ENCODE measurements around the gene RAB11FIP4. TPM values are rescaled to one million over a fixed set of nuclear protein-coding genes. Genes with fewer than 3 reads are reported as not detected.

RAB11FIP4 gene
- total and polyA plus RNA-seq, 2 of the 13 experiments (the other 11 are each of a cell fraction or from before 2014, with no cell fraction given), result 28.0 to 89.3 TPM

DNA sequence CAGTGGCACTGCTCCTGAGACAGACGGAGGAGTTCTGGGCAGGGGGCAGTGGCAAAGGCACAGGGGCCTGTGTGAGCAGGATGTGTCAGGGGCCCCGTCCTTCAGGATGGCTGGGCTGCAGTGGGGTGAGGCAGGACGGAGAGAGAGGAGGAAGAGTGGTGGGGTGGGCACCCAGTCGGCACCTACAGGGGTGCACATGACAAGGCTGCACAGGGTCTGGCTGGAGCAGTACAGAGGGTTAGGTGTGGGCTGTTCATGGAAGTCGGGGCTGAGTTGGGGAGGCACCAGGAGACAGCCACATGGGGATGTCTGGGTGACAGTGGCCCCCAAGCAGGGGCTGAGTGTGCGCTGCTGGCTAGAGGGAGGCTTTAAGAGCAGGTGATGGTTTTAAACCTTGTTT, 106.0 kb downstream of the RAB11FIP4 start:
- Histone ChIP-seq H3K79me2 (ENCODE audit: insufficient read depth, low read length) (peaks cover 74% of the 10 kb centered on the region), H3K27ac (ENCODE audit: extremely low read length, insufficient read depth, low read length) (peak overlapping the region; percentile 87), H3K27me3 (ENCODE audit: control insufficient read depth in 1 of 2, insufficient read depth in 2 of 2, low read length in 2 of 2) (no peaks in the 10 kb centered on the region), H3K4me2 (ENCODE audit: low read depth, low read length) (no peak overlapping the region), H4K20me1 (ENCODE audit: insufficient read depth, low read length) (no peaks in the 10 kb centered on the region; the same call in 1 of the 2 replicates), H2AFZ (ENCODE audit: low read length) (no peak overlapping the region), H3K36me3 (replicated peaks in 1 of 2; ENCODE audit: control insufficient read depth in 1 of 2, insufficient read depth in 2 of 2, low read length in 2 of 2) (peaks cover 2 to 3% of the 10 kb centered on the region in 2 experiments; a peak in 2 of 5 replicates), H3K9ac (ENCODE audit: insufficient read depth, low read depth, low read length) (no peak overlapping the region), H3K4me1 (ENCODE audit: insufficient read depth, low read length) (peaks cover 100% of the 10 kb centered on the region), H3K9me3 (ENCODE audit: low read length) (no peaks in the 10 kb centered on the region), H3K4me3 (replicated peaks in 1 of 3; ENCODE audit: insufficient read depth in 1 of 3, low read depth in 2 of 3, low read length in 3 of 3) (no peak overlapping the region)
- 95% methylated on average over 5 of the region's 6 CpGs for WGBS (ENCODE audit: low lambda C conversion rate)
- in situ Hi-C loops (cut with HindIII; ENCODE audit: extremely low pct_ligation_motif_present, low pct_unique_long_range_greater_than_20kb) (no loop called here), intact Hi-C loops (cut with micrococcal nuclease; ENCODE audit: unreplicated experiment) (no loop called here)
- no peak for ATAC-seq
- BruUV-seq (replicated peaks), result no TSS peak
- ChIA-PET CTCF (ENCODE audit: low intra/inter-chr PET ratio, low total read pairs) (no interaction called here), POLR2A (interaction anchor here (2.1 to 3.8 kb wide), 3 partner anchors 8 to 22 kb away, joined by 6 to 115 read pairs (median 25); no protein-coding TSS in a partner anchor)
- TF ChIP-seq ZIK1 (CRISPR knock-in tag; IDR thresholded peaks at IDR 0.05; ENCODE audit: borderline replicate concordance, low read depth) (0 out of 2 replicates have a peak, but pooled peaks have one; percentile 10), NR3C1 (CRISPR knock-in tag; IDR thresholded peaks at IDR 0.05) (no peak), ZNF225 (CRISPR knock-in tag; IDR thresholded peaks at IDR 0.05) (0 out of 2 replicates have a peak, but pooled peaks have one; percentile 4)
- TF ChIP-seq, protein P1, sequence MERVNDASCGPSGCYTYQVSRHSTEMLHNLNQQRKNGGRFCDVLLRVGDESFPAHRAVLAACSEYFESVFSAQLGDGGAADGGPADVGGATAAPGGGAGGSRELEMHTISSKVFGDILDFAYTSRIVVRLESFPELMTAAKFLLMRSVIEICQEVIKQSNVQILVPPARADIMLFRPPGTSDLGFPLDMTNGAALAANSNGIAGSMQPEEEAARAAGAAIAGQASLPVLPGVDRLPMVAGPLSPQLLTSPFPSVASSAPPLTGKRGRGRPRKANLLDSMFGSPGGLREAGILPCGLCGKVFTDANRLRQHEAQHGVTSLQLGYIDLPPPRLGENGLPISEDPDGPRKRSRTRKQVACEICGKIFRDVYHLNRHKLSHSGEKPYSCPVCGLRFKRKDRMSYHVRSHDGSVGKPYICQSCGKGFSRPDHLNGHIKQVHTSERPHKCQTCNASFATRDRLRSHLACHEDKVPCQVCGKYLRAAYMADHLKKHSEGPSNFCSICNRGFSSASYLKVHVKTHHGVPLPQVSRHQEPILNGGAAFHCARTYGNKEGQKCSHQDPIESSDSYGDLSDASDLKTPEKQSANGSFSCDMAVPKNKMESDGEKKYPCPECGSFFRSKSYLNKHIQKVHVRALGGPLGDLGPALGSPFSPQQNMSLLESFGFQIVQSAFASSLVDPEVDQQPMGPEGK (CRISPR knock-in tag; IDR thresholded peaks at IDR 0.05), result 0 out of 2 replicates have a peak, but pooled peaks have one; percentile 16
- no peak for FAIRE-seq
- DNase-seq (ENCODE audit: low spot score), result no peak

Measured in HepG2 (cell line).